ENCODE data around the gene TEX29.

- TF ChIP-seq RFX5 (IDR thresholded peaks at IDR 0.05; ENCODE audit: low read length) (no peak), TAF1 (IDR thresholded peaks at IDR 0.05; ENCODE audit: borderline replicate concordance, low read depth, low read length) (no peak), FOSL2 (IDR thresholded peaks at IDR 0.05; ENCODE audit: borderline replicate concordance, low read depth) (no peak), CTCF (IDR thresholded peaks at IDR 0.05) (no peak), EZH2phosphoT487 (IDR thresholded peaks at IDR 0.05; ENCODE audit: borderline replicate concordance, low read depth) (no peak)
These were observed 35.9 kb upstream of the TEX29 start for GRCh38 chr13:111284565-111284964.

Data from SK-N-SH (cell line).